Liver (tissue), 9 donors: ENCODE data around the gene LOXL4. TPM values are rescaled to one million over a fixed set of nuclear protein-coding genes. Genes with fewer than 3 reads are reported as not detected.

Source experiments
- DNase-seq: peaks from one replicate; pipeline ENCODE4 v3.0.0-alpha.2; 2017; ENCODE audit warnings: low spot score
- H3K27ac ChIP-seq, 2 donors: one replicate each; pipeline ENCODE4 v1.7.0; 2013; ENCODE audit warnings: inconsistent platforms in 2 of 2, low read length in 2 of 2, control low read depth in 1 of 2, low read depth in 1 of 2, mild to moderate bottlenecking in 1 of 2
- H3K27me3 ChIP-seq, 4 donors: one replicate each; pipeline versions ENCODE4 v1.6.1 to v1.7.0; 2013; ENCODE audit warnings: low read length in 3 of 4, inconsistent platforms in 1 of 4, mild to moderate bottlenecking in 1 of 4, moderate library complexity in 1 of 4; ENCODE audit not compliant: control insufficient read depth in 4 of 4, insufficient read depth in 4 of 4
- H3K36me3 ChIP-seq, 4 donors: one replicate each; pipeline versions ENCODE4 v1.6.1 to v1.7.0; 2013; ENCODE audit warnings: low read length in 3 of 4, mild to moderate bottlenecking in 3 of 4, low read depth in 1 of 4, moderate library complexity in 1 of 4; ENCODE audit not compliant: control insufficient read depth in 4 of 4, insufficient read depth in 3 of 4
- H3K4me1 ChIP-seq, 4 donors: one replicate each; pipeline versions ENCODE4 v1.6.1 to v1.7.0; 2013; ENCODE audit warnings: low read length in 3 of 4, mild to moderate bottlenecking in 3 of 4, moderate library complexity in 1 of 4; ENCODE audit not compliant: control insufficient read depth in 4 of 4, insufficient read depth in 4 of 4
- H3K4me3 ChIP-seq, 3 donors: one replicate each; pipeline versions ENCODE4 v1.6.1 to v1.7.0; 2013; ENCODE audit warnings: low read length in 3 of 3, control low read depth in 1 of 3, low read depth in 1 of 3, mild to moderate bottlenecking in 1 of 3
- H3K9ac ChIP-seq, 2 donors: one replicate each; pipeline ENCODE4 v1.7.0; 2013; ENCODE audit warnings: low read length in 2 of 2, mild to moderate bottlenecking in 2 of 2, moderate library complexity in 2 of 2, control low read depth in 1 of 2, low read depth in 1 of 2
- H3K9me3 ChIP-seq, 4 donors: one replicate each; pipeline versions ENCODE4 v1.6.1 to v1.7.0; 2013; ENCODE audit warnings: low read length in 3 of 4; ENCODE audit not compliant: control insufficient read depth in 4 of 4
- ATF3 ChIP-seq: IDR thresholded peaks from 2 replicates; pipeline ENCODE4 v1.6.1; 2016; ENCODE audit warnings: antibody characterized with exemption
- CTCF ChIP-seq: fragments of 150-350 bp; IDR thresholded peaks from 2 replicates; pipeline ENCODE4 v1.5.1; 2017; ENCODE audit warnings: improper control_type of control experiment, low read depth, low read length; ENCODE audit not compliant: missing input control
- EGR1 ChIP-seq, 2 donors: IDR thresholded peaks; 2 replicates each; pipeline ENCODE4 v1.6.1; 2016 to 2018; ENCODE audit warnings: antibody characterized with exemption in 2 of 2, low read depth in 2 of 2
- FOXA1 ChIP-seq: IDR thresholded peaks from 2 replicates; pipeline ENCODE4 v1.6.1; 2016; ENCODE audit warnings: antibody characterized with exemption
- FOXA2 ChIP-seq: IDR thresholded peaks from 2 replicates; pipeline ENCODE4 v1.6.1; 2016; ENCODE audit warnings: antibody characterized with exemption
- GABPA ChIP-seq, 2 donors: IDR thresholded peaks in 1 of 2; conservative IDR thresholded peaks in 1 of 2; 2 replicates each; pipeline ENCODE4 v1.6.1; 2016; ENCODE audit warnings: antibody characterized with exemption in 2 of 2, mild to moderate bottlenecking in 1 of 2, moderate library complexity in 1 of 2
- HNF4A ChIP-seq, 2 donors: conservative IDR thresholded peaks; 2 replicates each; pipeline ENCODE4 v1.6.1; 2016; ENCODE audit warnings: antibody characterized with exemption in 2 of 2, mild to moderate bottlenecking in 2 of 2
- HNF4G ChIP-seq: IDR thresholded peaks from 2 replicates; pipeline ENCODE4 v1.6.1; 2016; ENCODE audit warnings: antibody characterized with exemption
- JUND ChIP-seq, 2 donors: IDR thresholded peaks; 2 replicates each; pipeline ENCODE4 v1.6.1; 2016; ENCODE audit warnings: antibody characterized with exemption in 2 of 2
- MAX ChIP-seq: IDR thresholded peaks from 2 replicates; pipeline ENCODE4 v1.6.1; 2016; ENCODE audit warnings: antibody characterized with exemption
- NR2F2 ChIP-seq: IDR thresholded peaks from 2 replicates; pipeline ENCODE4 v1.6.1; 2016; ENCODE audit warnings: antibody characterized with exemption
- RAD21 ChIP-seq, 2 donors: IDR thresholded peaks; 2 replicates each; pipeline ENCODE4 v1.6.1; 2016; ENCODE audit warnings: antibody characterized with exemption in 2 of 2, mild to moderate bottlenecking in 2 of 2
- REST ChIP-seq: IDR thresholded peaks from 2 replicates; pipeline ENCODE4 v1.6.1; 2016; ENCODE audit warnings: antibody characterized with exemption, mild to moderate bottlenecking
- RXRA ChIP-seq, 2 donors: IDR thresholded peaks; 2 replicates each; pipeline ENCODE4 v1.6.1; 2017 to 2018; ENCODE audit warnings: antibody characterized with exemption in 2 of 2, mild to moderate bottlenecking in 1 of 2
- SP1 ChIP-seq: IDR thresholded peaks from 2 replicates; pipeline ENCODE4 v1.6.1; 2018; ENCODE audit warnings: antibody characterized with exemption, mild to moderate bottlenecking
- TAF1 ChIP-seq: conservative IDR thresholded peaks from 2 replicates; pipeline ENCODE4 v1.6.1; 2016; ENCODE audit warnings: antibody characterized with exemption, mild to moderate bottlenecking
- YY1 ChIP-seq: IDR thresholded peaks from 2 replicates; pipeline ENCODE4 v1.6.1; 2016; ENCODE audit warnings: antibody characterized with exemption, mild to moderate bottlenecking
- ZBTB33 ChIP-seq: IDR thresholded peaks from 2 replicates; pipeline ENCODE4 v1.6.1; 2016; ENCODE audit warnings: antibody characterized with exemption
- WGBS: extraction: QIAGEN DNeasy Blood & Tissue Kit; methylation state at CpG from one replicate; pipeline ENCODE4 v1.1.7; 2013; 5-methylcytosine and 5-hydroxymethylcytosine counted together
- polyA plus RNA-seq, 2 donors: library from polyadenylated mRNA; stranded (reverse) in 1 of 2; unstranded in 1 of 2; fragments of 200-250 nt in 1 of 2; fragments of >200 nt in 1 of 2; fragmentation: Nextera tagmentation in 1 of 2; extraction: Ambion mirVana in 1 of 2; gene quantifications; one replicate each; pipeline versions ENCODE4 v1.2.1 to v1.2.3, GENCODE V29; 2013 to 2015
- total RNA-seq, 2 donors: library from RNA; depleted of rRNA; stranded (reverse); fragments of >200 nt; gene quantifications; one replicate each; pipeline ENCODE4 v1.2.3, GENCODE V29; 2014
- donor health status: healthy.
- donor health status: healthy.
- donor health status: healthy.
- donor health status: healthy.
- donor health status: healthy.

LOXL4 gene
- total RNA-seq (10 to 100 TPM in 1 of 2 donors, under 1 TPM in 1; 0.84 to 18.5 TPM), polyA plus RNA-seq (1 to 10 TPM in 1 of 2 donors, under 1 TPM in 1; 0.38 to 1.2 TPM)

GRCh38 chr10:98267894-98268693, at the start of gene LOXL4:
Gene LOXL4 (minus strand): TSS chr10:98268194. CDS start chr10:98263019, 5,175 bp downstream.
- H3K27ac ChIP-seq, result peak within 1 kb of the TSS; percentile 8 to 39
- WGBS, result 4% methylated on average over 75 of the region's 75 CpGs
- H3K27me3 ChIP-seq, result peaks cover 0 to 3% (median 0%) of the 10 kb centered on the region in 4 donors
- H3K4me3 ChIP-seq, result peak within 1 kb of the TSS in 2 of 3 donors; percentile 39 to 57
- no peaks in the 10 kb centered on the region for H3K9me3 ChIP-seq
- no peaks in the 10 kb centered on the region for H3K36me3 ChIP-seq
- H3K9ac ChIP-seq, result no peak within 1 kb of the TSS
- TF ChIP-seq ZBTB33, result no peak
- no peak for TF ChIP-seq FOXA1
- TF ChIP-seq REST, result no peak
- TF ChIP-seq EGR1 (IDR thresholded peaks at IDR 0.05; ENCODE audit: low read depth in 2 of 2), result no peak
- no peak for TF ChIP-seq CTCF
- no peak for TF ChIP-seq SP1
- no peak for TF ChIP-seq HNF4A (conservative IDR thresholded peaks at IDR 0.05)
- TF ChIP-seq MAX, result no peak
- no peak for TF ChIP-seq ATF3
- TF ChIP-seq TAF1, result no peak
- TF ChIP-seq GABPA (IDR thresholded peaks at IDR 0.05 in 1 of 2, conservative IDR thresholded peaks at IDR 0.05 in 1 of 2), result no peak
- TF ChIP-seq YY1, result no peak
- TF ChIP-seq RAD21 (IDR thresholded peaks at IDR 0.05), result no peak
- TF ChIP-seq FOXA2, result no peak
- TF ChIP-seq RXRA (IDR thresholded peaks at IDR 0.05), result no peak
- TF ChIP-seq NR2F2, result no peak
- no peak for TF ChIP-seq HNF4G
- TF ChIP-seq JUND (IDR thresholded peaks at IDR 0.05), result no peak
- H3K4me1 ChIP-seq, result peaks cover 0 to 15% (median 3%) of the 10 kb centered on the region in 4 donors
- peak; percentile 53 for DNase-seq
